GM23338 (cell line): Measurements from ENCODE around the gene SRSF4.
A peak's percentile ranks its signal among the peaks of the same experiment; 100 is the strongest.

ENCODE experiments used
- CREB1 ChIP-seq: fragments of 250-450 bp; sonication (Bioruptor Pico); IDR thresholded peaks from 2 replicates; pipeline ENCODE4 v1.5.0; 2020; ENCODE audit warnings: low read depth, mild to moderate bottlenecking, moderate library complexity
- CTCF ChIP-seq, 2 experiments: fragments of 200-600 bp in 1 of 2; sonication (generic) in 1 of 2; conservative IDR thresholded peaks; 2 replicates each; pipeline versions ENCODE4 v1.5.1 to v1.6.1; 2016 to 2017; ENCODE audit warnings: antibody characterized with exemption in 2 of 2, low read depth in 2 of 2, mild to moderate bottlenecking in 2 of 2, moderate library complexity in 1 of 2
- EZH2 ChIP-seq: fragments of 200-600 bp; sonication (generic); IDR thresholded peaks from one replicate; pipeline ENCODE4 v1.8.0; 2017; ENCODE audit warnings: antibody characterized with exemption, mild to moderate bottlenecking, low read depth; ENCODE audit not compliant: unreplicated experiment
- EZH2phosphoT487 ChIP-seq: fragments of 200-600 bp; sonication (generic); IDR thresholded peaks from one replicate; pipeline ENCODE4 v1.8.1; 2018; ENCODE audit warnings: antibody characterized with exemption; ENCODE audit not compliant: unreplicated experiment
- REST ChIP-seq: IDR thresholded peaks from one replicate; pipeline ENCODE4 v1.6.1; 2018; ENCODE audit warnings: antibody characterized with exemption; ENCODE audit not compliant: unreplicated experiment

- TF ChIP-seq CTCF (conservative IDR thresholded peaks at IDR 0.05; ENCODE audit: low read depth in 2 of 2) (peak; percentile 39 to 77), REST (no peak), CREB1 (CRISPR knock-in tag) (peak; percentile 73), EZH2phosphoT487 (no peak), EZH2 (no peak)
Measured at GRCh38 chr1:29181413-29182225, at the start of gene SRSF4.
